ENCODE data around the gene WDR27.

The WDR27 gene

GRCh38 chr6:169640983-169641382 is 60.8 kb downstream of the WDR27 start:
- DNase-seq, result no peak
- Histone ChIP-seq H3K4ac (ENCODE audit: low read depth, low read length) (no peak overlapping the region), H4K8ac (ENCODE audit: low read depth, low read length) (no peak overlapping the region), H2BK15ac (replicated peaks; ENCODE audit: low read depth) (no peak overlapping the region), H3K79me2 (ENCODE audit: control insufficient read depth, insufficient read depth, low read length) (no peaks in the 10 kb centered on the region), H2BK120ac (ENCODE audit: low read depth, low read length) (no peak overlapping the region), H3K4me3 (ENCODE audit: low read length) (no peak overlapping the region), H2BK5ac (ENCODE audit: low read length) (no peak overlapping the region), H3K27ac (ENCODE audit: low read depth, low read length) (no peak overlapping the region), H3K36me3 (ENCODE audit: control insufficient read depth, insufficient read depth, low read length) (peaks cover 4% of the 10 kb centered on the region), H3K18ac (ENCODE audit: low read length) (no peak overlapping the region), H2AK5ac (ENCODE audit: low read length) (no peak overlapping the region), H4K5ac (ENCODE audit: low read length) (no peak overlapping the region), H3K56ac (ENCODE audit: low read length) (no peak overlapping the region), H3K27me3 (ENCODE audit: insufficient read depth, low read length, poor library complexity) (no peaks in the 10 kb centered on the region), H3K4me1 (ENCODE audit: control insufficient read depth, low read depth, low read length) (no peaks in the 10 kb centered on the region), H3K4me2 (ENCODE audit: low read length) (no peak overlapping the region), H3K9ac (ENCODE audit: low read length) (no peak overlapping the region), H3K23ac (ENCODE audit: low read length) (no peak overlapping the region), H3K79me1 (ENCODE audit: low read length) (no peaks in the 10 kb centered on the region)
- WGBS (ENCODE audit: extremely low coverage, insufficient coverage, low lambda C conversion rate), result no CpG with 5 or more reads among the region's 18 CpGs

- H3K4me1 ChIP-seq (ENCODE audit: control insufficient read depth, low read depth, low read length), result no peaks in the 10 kb centered on the region
- H3K4me2 ChIP-seq (ENCODE audit: low read length), result no peak overlapping the region
- H3K4ac ChIP-seq (ENCODE audit: low read depth, low read length), result no peak overlapping the region
- no peak overlapping the region for H4K8ac ChIP-seq (ENCODE audit: low read depth, low read length)
- H3K9ac ChIP-seq (ENCODE audit: low read length), result no peak overlapping the region
- no peak overlapping the region for H2BK15ac ChIP-seq (replicated peaks; ENCODE audit: low read depth)
- no peak overlapping the region for H3K4me3 ChIP-seq (ENCODE audit: low read length)
- no peak overlapping the region for H3K27ac ChIP-seq (ENCODE audit: low read depth, low read length)
- no peak overlapping the region for H2BK120ac ChIP-seq (ENCODE audit: low read depth, low read length)
- H3K18ac ChIP-seq (ENCODE audit: low read length), result no peak overlapping the region
- no peaks in the 10 kb centered on the region for H3K27me3 ChIP-seq (ENCODE audit: insufficient read depth, low read length, poor library complexity)
- no peak for DNase-seq
- no peaks in the 10 kb centered on the region for H3K79me1 ChIP-seq (ENCODE audit: low read length)
- no peak overlapping the region for H4K5ac ChIP-seq (ENCODE audit: low read length)
- H3K79me2 ChIP-seq (ENCODE audit: control insufficient read depth, insufficient read depth, low read length), result no peaks in the 10 kb centered on the region
- H2BK5ac ChIP-seq (ENCODE audit: low read length), result no peak overlapping the region
- no peak overlapping the region for H3K23ac ChIP-seq (ENCODE audit: low read length)
- no peak overlapping the region for H2AK5ac ChIP-seq (ENCODE audit: low read length)
- H3K36me3 ChIP-seq (ENCODE audit: control insufficient read depth, insufficient read depth, low read length), result peaks cover 4% of the 10 kb centered on the region
- H3K56ac ChIP-seq (ENCODE audit: low read length), result no peak overlapping the region
- WGBS (ENCODE audit: extremely low coverage, insufficient coverage, low lambda C conversion rate), result no CpG with 5 or more reads among the region's 18 CpGs
Observed at GRCh38 chr6:169640351-169640852, 61.4 kb downstream of the WDR27 start.

- H3K56ac ChIP-seq (ENCODE audit: low read length), result no peak overlapping the region
- no peak overlapping the region for H2BK15ac ChIP-seq (replicated peaks; ENCODE audit: low read depth)
- no peak overlapping the region for H2BK5ac ChIP-seq (ENCODE audit: low read length)
- no peak overlapping the region for H3K18ac ChIP-seq (ENCODE audit: low read length)
- no peak overlapping the region for H3K27ac ChIP-seq (ENCODE audit: low read depth, low read length)
- no peak overlapping the region for H4K5ac ChIP-seq (ENCODE audit: low read length)
- no peak overlapping the region for H2AK5ac ChIP-seq (ENCODE audit: low read length)
- H3K4me3 ChIP-seq (ENCODE audit: low read length), result no peak overlapping the region
- no peak overlapping the region for H3K9ac ChIP-seq (ENCODE audit: low read length)
- no peaks in the 10 kb centered on the region for H3K79me2 ChIP-seq (ENCODE audit: control insufficient read depth, insufficient read depth, low read length)
- no peaks in the 10 kb centered on the region for H3K27me3 ChIP-seq (ENCODE audit: insufficient read depth, low read length, poor library complexity)
- peaks cover 4% of the 10 kb centered on the region for H3K36me3 ChIP-seq (ENCODE audit: control insufficient read depth, insufficient read depth, low read length)
- H4K8ac ChIP-seq (ENCODE audit: low read depth, low read length), result no peak overlapping the region
- WGBS (ENCODE audit: extremely low coverage, insufficient coverage, low lambda C conversion rate), result no CpG with 5 or more reads among the region's 21 CpGs
- no peak for DNase-seq
- no peak overlapping the region for H2BK120ac ChIP-seq (ENCODE audit: low read depth, low read length)
- no peak overlapping the region for H3K23ac ChIP-seq (ENCODE audit: low read length)
- H3K79me1 ChIP-seq (ENCODE audit: low read length), result no peaks in the 10 kb centered on the region
- no peak overlapping the region for H3K4ac ChIP-seq (ENCODE audit: low read depth, low read length)
- no peak overlapping the region for H3K4me2 ChIP-seq (ENCODE audit: low read length)
- H3K4me1 ChIP-seq (ENCODE audit: control insufficient read depth, low read depth, low read length), result no peaks in the 10 kb centered on the region
Observed at GRCh38 chr6:169639653-169640278, 62.1 kb downstream of the WDR27 start.

- no peaks in the 10 kb centered on the region for H3K79me2 ChIP-seq (ENCODE audit: control insufficient read depth, insufficient read depth, low read length)
- H3K27me3 ChIP-seq (ENCODE audit: insufficient read depth, low read length, poor library complexity), result no peaks in the 10 kb centered on the region
- H2BK5ac ChIP-seq (ENCODE audit: low read length), result no peak overlapping the region
- no peak overlapping the region for H3K23ac ChIP-seq (ENCODE audit: low read length)
- H3K56ac ChIP-seq (ENCODE audit: low read length), result no peak overlapping the region
- no peaks in the 10 kb centered on the region for H3K4me1 ChIP-seq (ENCODE audit: control insufficient read depth, low read depth, low read length)
- H2BK15ac ChIP-seq (replicated peaks; ENCODE audit: low read depth), result no peak overlapping the region
- peaks cover 4% of the 10 kb centered on the region for H3K36me3 ChIP-seq (ENCODE audit: control insufficient read depth, insufficient read depth, low read length)
- H3K4ac ChIP-seq (ENCODE audit: low read depth, low read length), result no peak overlapping the region
- no peak overlapping the region for H2BK120ac ChIP-seq (ENCODE audit: low read depth, low read length)
- no peak overlapping the region for H3K18ac ChIP-seq (ENCODE audit: low read length)
- H3K4me3 ChIP-seq (ENCODE audit: low read length), result no peak overlapping the region
- DNase-seq, result no peak
- no peak overlapping the region for H2AK5ac ChIP-seq (ENCODE audit: low read length)
- WGBS (ENCODE audit: extremely low coverage, insufficient coverage, low lambda C conversion rate), result no CpG with 5 or more reads among the region's 19 CpGs
- H3K4me2 ChIP-seq (ENCODE audit: low read length), result no peak overlapping the region
- H4K5ac ChIP-seq (ENCODE audit: low read length), result no peak overlapping the region
- H3K27ac ChIP-seq (ENCODE audit: low read depth, low read length), result no peak overlapping the region
- no peak overlapping the region for H4K8ac ChIP-seq (ENCODE audit: low read depth, low read length)
- no peaks in the 10 kb centered on the region for H3K79me1 ChIP-seq (ENCODE audit: low read length)
- no peak overlapping the region for H3K9ac ChIP-seq (ENCODE audit: low read length)
Observed at GRCh38 chr6:169638915-169639314, 62.9 kb downstream of the WDR27 start.

GRCh38 chr6:169638388-169638787 is 63.4 kb downstream of the WDR27 start:
- no peak overlapping the region for H3K56ac ChIP-seq (ENCODE audit: low read length)
- H4K5ac ChIP-seq (ENCODE audit: low read length), result no peak overlapping the region
- no peak overlapping the region for H3K4me3 ChIP-seq (ENCODE audit: low read length)
- no peak overlapping the region for H3K18ac ChIP-seq (ENCODE audit: low read length)
- no peak overlapping the region for H2AK5ac ChIP-seq (ENCODE audit: low read length)
- no peak overlapping the region for H3K27ac ChIP-seq (ENCODE audit: low read depth, low read length)
- no peaks in the 10 kb centered on the region for H3K27me3 ChIP-seq (ENCODE audit: insufficient read depth, low read length, poor library complexity)
- peaks cover 5% of the 10 kb centered on the region for H3K36me3 ChIP-seq (ENCODE audit: control insufficient read depth, insufficient read depth, low read length)
- H3K79me2 ChIP-seq (ENCODE audit: control insufficient read depth, insufficient read depth, low read length), result no peaks in the 10 kb centered on the region
- no peaks in the 10 kb centered on the region for H3K4me1 ChIP-seq (ENCODE audit: control insufficient read depth, low read depth, low read length)
- no peaks in the 10 kb centered on the region for H3K79me1 ChIP-seq (ENCODE audit: low read length)
- no peak overlapping the region for H2BK120ac ChIP-seq (ENCODE audit: low read depth, low read length)
- H2BK15ac ChIP-seq (replicated peaks; ENCODE audit: low read depth), result no peak overlapping the region
- DNase-seq, result no peak
- no peak overlapping the region for H4K8ac ChIP-seq (ENCODE audit: low read depth, low read length)
- no peak overlapping the region for H3K4ac ChIP-seq (ENCODE audit: low read depth, low read length)
- no peak overlapping the region for H3K4me2 ChIP-seq (ENCODE audit: low read length)
- no peak overlapping the region for H2BK5ac ChIP-seq (ENCODE audit: low read length)
- WGBS (ENCODE audit: extremely low coverage, insufficient coverage, low lambda C conversion rate), result no CpG with 5 or more reads among the region's 14 CpGs
- H3K9ac ChIP-seq (ENCODE audit: low read length), result no peak overlapping the region
- H3K23ac ChIP-seq (ENCODE audit: low read length), result no peak overlapping the region

- H3K27me3 ChIP-seq (ENCODE audit: insufficient read depth, low read length, poor library complexity), result no peaks in the 10 kb centered on the region
- no peak overlapping the region for H3K18ac ChIP-seq (ENCODE audit: low read length)
- H3K56ac ChIP-seq (ENCODE audit: low read length), result no peak overlapping the region
- H2BK120ac ChIP-seq (ENCODE audit: low read depth, low read length), result no peak overlapping the region
- no peaks in the 10 kb centered on the region for H3K79me2 ChIP-seq (ENCODE audit: control insufficient read depth, insufficient read depth, low read length)
- DNase-seq, result no peak
- H3K4me2 ChIP-seq (ENCODE audit: low read length), result no peak overlapping the region
- no peak overlapping the region for H3K23ac ChIP-seq (ENCODE audit: low read length)
- H4K8ac ChIP-seq (ENCODE audit: low read depth, low read length), result no peak overlapping the region
- WGBS (ENCODE audit: extremely low coverage, insufficient coverage, low lambda C conversion rate), result no CpG with 5 or more reads among the region's 12 CpGs
- H3K79me1 ChIP-seq (ENCODE audit: low read length), result no peaks in the 10 kb centered on the region
- H3K9ac ChIP-seq (ENCODE audit: low read length), result no peak overlapping the region
- no peak overlapping the region for H2BK5ac ChIP-seq (ENCODE audit: low read length)
- no peak overlapping the region for H3K4ac ChIP-seq (ENCODE audit: low read depth, low read length)
- peaks cover 6% of the 10 kb centered on the region for H3K36me3 ChIP-seq (ENCODE audit: control insufficient read depth, insufficient read depth, low read length)
- no peak overlapping the region for H2BK15ac ChIP-seq (replicated peaks; ENCODE audit: low read depth)
- no peak overlapping the region for H3K27ac ChIP-seq (ENCODE audit: low read depth, low read length)
- no peaks in the 10 kb centered on the region for H3K4me1 ChIP-seq (ENCODE audit: control insufficient read depth, low read depth, low read length)
- no peak overlapping the region for H2AK5ac ChIP-seq (ENCODE audit: low read length)
- H4K5ac ChIP-seq (ENCODE audit: low read length), result no peak overlapping the region
- no peak overlapping the region for H3K4me3 ChIP-seq (ENCODE audit: low read length)
Observed at GRCh38 chr6:169635345-169635744, 66.5 kb downstream of the WDR27 start.
